Measurements from ENCODE around the gene APOL3.

The APOL3 gene

GRCh38 chr22:36180928-36181327, 20.4 kb upstream of the APOL3 start:
- no peaks in the 10 kb centered on the region for H3K4me1 ChIP-seq (ENCODE audit: control insufficient read depth, insufficient read depth, low read length)
- no peaks in the 10 kb centered on the region for H3K27me3 ChIP-seq (ENCODE audit: control insufficient read depth, insufficient read depth, low read length)
- H3K27ac ChIP-seq (ENCODE audit: low read length) = no peak overlapping the region
- WGBS (ENCODE audit: insufficient coverage, insufficient read length) = no CpG with 5 or more reads among the region's 6 CpGs
- DNase-seq (ENCODE audit: low read depth, low spot score) = no peak
- no peaks in the 10 kb centered on the region for H3K9me3 ChIP-seq (ENCODE audit: control insufficient read depth, insufficient read depth, low read length)
- no peaks in the 10 kb centered on the region for H3K36me3 ChIP-seq (ENCODE audit: control insufficient read depth, insufficient read depth, low read length)
- no peak overlapping the region for H3K4me3 ChIP-seq (ENCODE audit: low read length)

- Histone ChIP-seq H3K4me3 (ENCODE audit: low read length) (no peak overlapping the region), H3K27ac (ENCODE audit: low read length) (no peak overlapping the region), H3K36me3 (ENCODE audit: control insufficient read depth, insufficient read depth, low read length) (no peaks in the 10 kb centered on the region), H3K27me3 (ENCODE audit: control insufficient read depth, insufficient read depth, low read length) (no peaks in the 10 kb centered on the region), H3K9me3 (ENCODE audit: control insufficient read depth, insufficient read depth, low read length) (no peaks in the 10 kb centered on the region), H3K4me1 (ENCODE audit: control insufficient read depth, insufficient read depth, low read length) (no peaks in the 10 kb centered on the region)
- peak; percentile 48 for DNase-seq (ENCODE audit: low read depth, low spot score)
- no CpG with 5 or more reads among the region's 22 CpGs for WGBS (ENCODE audit: insufficient coverage, insufficient read length)
Measured at GRCh38 chr22:36180038-36180880, 19.7 kb upstream of the APOL3 start.

GRCh38 chr22:36177160-36177559, 16.6 kb upstream of the APOL3 start:
- Histone ChIP-seq H3K9me3 (ENCODE audit: control insufficient read depth, insufficient read depth, low read length) (no peaks in the 10 kb centered on the region), H3K27me3 (ENCODE audit: control insufficient read depth, insufficient read depth, low read length) (no peaks in the 10 kb centered on the region), H3K4me1 (ENCODE audit: control insufficient read depth, insufficient read depth, low read length) (no peaks in the 10 kb centered on the region), H3K27ac (ENCODE audit: low read length) (no peak overlapping the region), H3K4me3 (ENCODE audit: low read length) (no peak overlapping the region), H3K36me3 (ENCODE audit: control insufficient read depth, insufficient read depth, low read length) (no peaks in the 10 kb centered on the region)
- WGBS (ENCODE audit: insufficient coverage, insufficient read length) = no CpG with 5 or more reads among the region's 3 CpGs
- DNase-seq (ENCODE audit: low read depth, low spot score) = no peak

GRCh38 chr22:36175892-36176291, 15.3 kb upstream of the APOL3 start:
- H3K9me3 ChIP-seq (ENCODE audit: control insufficient read depth, insufficient read depth, low read length) = no peaks in the 10 kb centered on the region
- no peaks in the 10 kb centered on the region for H3K36me3 ChIP-seq (ENCODE audit: control insufficient read depth, insufficient read depth, low read length)
- WGBS (ENCODE audit: insufficient coverage, insufficient read length) = no CpG with 5 or more reads among the region's 1 CpG
- H3K4me3 ChIP-seq (ENCODE audit: low read length) = no peak overlapping the region
- no peaks in the 10 kb centered on the region for H3K27me3 ChIP-seq (ENCODE audit: control insufficient read depth, insufficient read depth, low read length)
- no peaks in the 10 kb centered on the region for H3K4me1 ChIP-seq (ENCODE audit: control insufficient read depth, insufficient read depth, low read length)
- no peak for DNase-seq (ENCODE audit: low read depth, low spot score)
- H3K27ac ChIP-seq (ENCODE audit: low read length) = no peak overlapping the region

- WGBS (ENCODE audit: insufficient coverage, insufficient read length) = no CpG with 5 or more reads among the region's 3 CpGs
- Histone ChIP-seq H3K36me3 (ENCODE audit: control insufficient read depth, insufficient read depth, low read length) (no peaks in the 10 kb centered on the region), H3K27ac (ENCODE audit: low read length) (no peak overlapping the region), H3K4me3 (ENCODE audit: low read length) (no peak overlapping the region), H3K9me3 (ENCODE audit: control insufficient read depth, insufficient read depth, low read length) (no peaks in the 10 kb centered on the region), H3K27me3 (ENCODE audit: control insufficient read depth, insufficient read depth, low read length) (no peaks in the 10 kb centered on the region), H3K4me1 (ENCODE audit: control insufficient read depth, insufficient read depth, low read length) (no peaks in the 10 kb centered on the region)
- no peak for DNase-seq (ENCODE audit: low read depth, low spot score)
Measured at GRCh38 chr22:36171941-36172340, 11.4 kb upstream of the APOL3 start.

GRCh38 chr22:36166518-36167220, 6.1 kb upstream of the APOL3 start:
- Histone ChIP-seq H3K27me3 (ENCODE audit: control insufficient read depth, insufficient read depth, low read length) (no peaks in the 10 kb centered on the region), H3K4me1 (ENCODE audit: control insufficient read depth, insufficient read depth, low read length) (no peaks in the 10 kb centered on the region), H3K4me3 (ENCODE audit: low read length) (no peak overlapping the region), H3K36me3 (ENCODE audit: control insufficient read depth, insufficient read depth, low read length) (no peaks in the 10 kb centered on the region), H3K9me3 (ENCODE audit: control insufficient read depth, insufficient read depth, low read length) (no peaks in the 10 kb centered on the region), H3K27ac (ENCODE audit: low read length) (no peak overlapping the region)
- no CpG with 5 or more reads among the region's 10 CpGs for WGBS (ENCODE audit: insufficient coverage, insufficient read length)
- DNase-seq (ENCODE audit: low read depth, low spot score) = no peak

- DNase-seq (ENCODE audit: low read depth, low spot score) = no peak
- Histone ChIP-seq H3K36me3 (ENCODE audit: control insufficient read depth, insufficient read depth, low read length) (no peaks in the 10 kb centered on the region), H3K27ac (ENCODE audit: low read length) (no peak overlapping the region), H3K27me3 (ENCODE audit: control insufficient read depth, insufficient read depth, low read length) (no peaks in the 10 kb centered on the region), H3K9me3 (ENCODE audit: control insufficient read depth, insufficient read depth, low read length) (no peaks in the 10 kb centered on the region), H3K4me1 (ENCODE audit: control insufficient read depth, insufficient read depth, low read length) (no peaks in the 10 kb centered on the region), H3K4me3 (ENCODE audit: low read length) (no peak overlapping the region)
- no CpG with 5 or more reads among the region's 3 CpGs for WGBS (ENCODE audit: insufficient coverage, insufficient read length)
Measured at GRCh38 chr22:36166086-36166485, 5.5 kb upstream of the APOL3 start.

- Histone ChIP-seq H3K4me3 (ENCODE audit: low read length) (no peak overlapping the region), H3K27me3 (ENCODE audit: control insufficient read depth, insufficient read depth, low read length) (no peaks in the 10 kb centered on the region), H3K9me3 (ENCODE audit: control insufficient read depth, insufficient read depth, low read length) (no peaks in the 10 kb centered on the region), H3K27ac (ENCODE audit: low read length) (no peak overlapping the region), H3K4me1 (ENCODE audit: control insufficient read depth, insufficient read depth, low read length) (no peaks in the 10 kb centered on the region), H3K36me3 (ENCODE audit: control insufficient read depth, insufficient read depth, low read length) (no peaks in the 10 kb centered on the region)
- WGBS (ENCODE audit: insufficient coverage, insufficient read length) = no CpG with 5 or more reads among the region's 2 CpGs
- DNase-seq (ENCODE audit: low read depth, low spot score) = no peak
Measured at GRCh38 chr22:36165141-36165540, 4.6 kb upstream of the APOL3 start.

GRCh38 chr22:36164621-36165020, 4.1 kb upstream of the APOL3 start:
- DNase-seq (ENCODE audit: low read depth, low spot score) = no peak
- H3K27ac ChIP-seq (ENCODE audit: low read length) = no peak overlapping the region
- no CpG with 5 or more reads among the region's 1 CpG for WGBS (ENCODE audit: insufficient coverage, insufficient read length)

GRCh38 chr22:36163497-36163896, 2.9 kb upstream of the APOL3 start:
- DNase-seq (ENCODE audit: low read depth, low spot score) = no peak
- no CpG with 5 or more reads among the region's 2 CpGs for WGBS (ENCODE audit: insufficient coverage, insufficient read length)
- no peak overlapping the region; the same call in 1 of the 2 replicates for H3K4me3 ChIP-seq (ENCODE audit: low read length)
- no peaks in the 10 kb centered on the region for H3K27me3 ChIP-seq (ENCODE audit: control insufficient read depth, insufficient read depth, low read length)
- H3K4me1 ChIP-seq (ENCODE audit: control insufficient read depth, insufficient read depth, low read length) = no peaks in the 10 kb centered on the region
- no peaks in the 10 kb centered on the region for H3K9me3 ChIP-seq (ENCODE audit: control insufficient read depth, insufficient read depth, low read length)
- no peak overlapping the region for H3K27ac ChIP-seq (ENCODE audit: low read length)
- no peaks in the 10 kb centered on the region for H3K36me3 ChIP-seq (ENCODE audit: control insufficient read depth, insufficient read depth, low read length)

More at GRCh38 chr22:36164621-36165020, 4.1 kb upstream of the APOL3 start:
- Histone ChIP-seq H3K36me3 (ENCODE audit: control insufficient read depth, insufficient read depth, low read length) (no peaks in the 10 kb centered on the region), H3K27me3 (ENCODE audit: control insufficient read depth, insufficient read depth, low read length) (no peaks in the 10 kb centered on the region), H3K9me3 (ENCODE audit: control insufficient read depth, insufficient read depth, low read length) (no peaks in the 10 kb centered on the region), H3K4me3 (ENCODE audit: low read length) (no peak overlapping the region), H3K4me1 (ENCODE audit: control insufficient read depth, insufficient read depth, low read length) (no peaks in the 10 kb centered on the region)
